HG03064 (cell line): ENCODE measurements around the gene TSPYL2.

Source experiments
- ATAC-seq: cut with Tn5 transposase; IDR thresholded peaks from one replicate; pipeline ENCODE4 v1.9.1; 2021; ENCODE audit warnings: low read depth; ENCODE audit not compliant: unreplicated experiment

The TSPYL2 gene

DNA sequence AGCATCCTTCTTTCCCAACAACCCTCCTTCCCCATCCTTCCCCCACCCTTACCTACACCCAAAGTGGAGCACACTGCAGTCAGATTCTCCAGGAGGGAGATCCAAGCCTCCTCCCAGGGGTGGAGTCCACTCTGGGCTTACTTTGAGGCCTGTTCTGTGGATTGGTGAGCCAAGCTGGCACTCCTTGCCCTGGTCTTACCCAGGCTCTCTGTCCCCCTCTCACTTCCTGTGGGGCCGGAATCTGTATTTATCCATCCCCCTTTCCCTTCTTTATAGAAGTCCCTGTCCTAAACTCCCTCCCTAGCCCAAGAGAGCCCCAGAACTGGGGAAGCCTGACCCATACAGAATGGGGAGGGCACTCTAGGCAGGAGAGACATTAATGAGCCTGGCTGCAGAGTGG lies 3.2 kb upstream of the TSPYL2 start:
- no peak for ATAC-seq

- no peak for ATAC-seq
These were observed 1.3 kb upstream of the TSPYL2 start for GRCh38 chrX:53080628-53081580.

- ATAC-seq: peak; percentile 15
These were observed 828 bp downstream of the TSPYL2 start for GRCh38 chrX:53082773-53083616.

- ATAC-seq: no peak
These were observed 1.9 kb downstream of the TSPYL2 start for GRCh38 chrX:53084043-53084570.

DNA sequence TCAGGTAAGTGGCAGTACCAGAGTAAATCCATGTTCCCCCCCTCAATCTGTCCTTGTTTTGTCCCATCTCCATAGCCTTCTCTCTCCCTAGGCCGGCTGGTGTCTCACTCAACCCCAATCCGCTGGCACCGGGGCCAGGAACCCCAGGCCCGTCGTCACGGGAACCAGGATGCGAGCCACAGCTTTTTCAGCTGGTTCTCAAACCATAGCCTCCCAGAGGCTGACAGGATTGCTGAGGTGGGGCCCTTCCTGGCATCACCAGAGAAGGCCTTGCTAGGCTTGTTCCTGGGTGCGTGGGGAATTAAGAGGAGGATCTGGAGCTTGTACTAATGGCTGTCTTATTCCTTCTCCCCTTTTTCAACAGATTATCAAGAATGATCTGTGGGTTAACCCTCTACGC lies 2.7 kb downstream of the TSPYL2 start:
- ATAC-seq: no peak

DNA sequence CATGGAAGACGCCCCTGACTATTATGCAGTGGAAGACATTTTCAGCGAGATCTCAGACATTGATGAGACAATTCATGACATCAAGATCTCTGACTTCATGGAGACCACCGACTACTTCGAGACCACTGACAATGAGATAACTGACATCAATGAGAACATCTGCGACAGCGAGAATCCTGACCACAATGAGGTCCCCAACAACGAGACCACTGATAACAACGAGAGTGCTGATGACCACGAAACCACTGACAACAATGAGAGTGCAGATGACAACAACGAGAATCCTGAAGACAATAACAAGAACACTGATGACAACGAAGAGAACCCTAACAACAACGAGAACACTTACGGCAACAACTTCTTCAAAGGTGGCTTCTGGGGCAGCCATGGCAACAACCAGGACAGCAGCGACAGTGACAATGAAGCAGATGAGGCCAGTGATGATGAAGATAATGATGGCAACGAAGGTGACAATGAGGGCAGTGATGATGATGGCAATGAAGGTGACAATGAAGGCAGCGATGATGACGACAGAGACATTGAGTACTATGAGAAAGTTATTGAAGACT lies 3.6 kb downstream of the TSPYL2 start:
- no peak for ATAC-seq

- ATAC-seq: no peak
These were observed 4.3 kb downstream of the TSPYL2 start for GRCh38 chrX:53086464-53086863.

GRCh38 chrX:53087388-53087831 lies 5.2 kb downstream of the TSPYL2 start:
- no peak for ATAC-seq

GRCh38 chrX:53088136-53088974 lies 6.2 kb downstream of the TSPYL2 start:
- no peak for ATAC-seq

GRCh38 chrX:53089224-53089842 lies 7.2 kb downstream of the TSPYL2 start:
- no peak for ATAC-seq

GRCh38 chrX:53089925-53090324 lies 7.8 kb downstream of the TSPYL2 start:
- no peak for ATAC-seq

DNA sequence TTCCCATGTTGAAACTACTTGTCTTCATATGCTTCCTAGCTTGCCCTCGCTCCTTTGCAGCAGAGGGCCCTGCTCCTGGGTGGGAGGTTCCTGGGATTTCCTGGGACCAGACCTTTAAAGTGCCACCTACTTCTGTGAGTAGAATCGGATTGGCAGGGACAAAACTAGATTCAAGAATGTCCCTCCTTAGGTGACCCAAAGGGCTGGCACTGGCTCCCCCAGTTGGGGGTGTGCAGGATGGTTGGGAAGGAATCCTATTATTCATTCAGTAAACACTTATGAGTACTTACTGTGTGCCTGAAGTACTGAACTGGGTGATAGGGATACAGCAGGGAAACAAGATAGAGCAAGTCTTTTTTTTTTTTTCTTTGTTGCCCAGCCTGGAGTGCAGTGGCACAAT lies 9.2 kb downstream of the TSPYL2 start:
- ATAC-seq: no peak

DNA sequence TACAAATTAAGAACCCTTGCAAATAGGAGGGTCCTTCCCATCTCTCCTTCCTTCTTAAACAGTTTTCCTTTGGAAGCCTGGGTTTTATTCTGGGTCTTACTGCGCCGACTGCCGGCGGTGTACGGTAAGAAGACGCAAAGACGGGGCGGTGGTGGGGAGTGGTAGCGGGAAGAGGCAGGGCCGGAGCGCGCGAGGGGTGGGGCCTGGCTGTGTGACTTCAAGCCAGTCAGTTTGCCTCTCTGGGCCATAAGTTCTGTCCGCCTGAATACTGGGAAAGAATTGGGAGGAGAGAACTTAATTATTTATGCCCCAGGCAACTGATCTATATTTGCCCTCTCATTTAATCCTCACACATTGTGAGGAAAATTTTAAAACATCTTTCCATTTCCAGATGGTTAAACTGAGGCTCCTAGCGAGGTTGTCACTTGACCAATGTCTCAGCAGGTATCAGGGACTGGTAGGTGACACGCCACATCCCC lies 11.0 kb downstream of the TSPYL2 start:
- ATAC-seq: peak; percentile 43

- ATAC-seq: peak; percentile 70
These were observed 11.8 kb downstream of the TSPYL2 start, which contains the start of gene KANTR for GRCh38 chrX:53093748-53094581. TSS of gene KANTR (plus strand) at chrX:53094142. CDS start at chrX:53124273, 30,131 bp downstream.

- ATAC-seq: no peak
These were observed 12.4 kb downstream of the TSPYL2 start for GRCh38 chrX:53094582-53094905.

- ATAC-seq: no peak
These were observed 13.6 kb downstream of the TSPYL2 start for GRCh38 chrX:53095796-53096195.

DNA sequence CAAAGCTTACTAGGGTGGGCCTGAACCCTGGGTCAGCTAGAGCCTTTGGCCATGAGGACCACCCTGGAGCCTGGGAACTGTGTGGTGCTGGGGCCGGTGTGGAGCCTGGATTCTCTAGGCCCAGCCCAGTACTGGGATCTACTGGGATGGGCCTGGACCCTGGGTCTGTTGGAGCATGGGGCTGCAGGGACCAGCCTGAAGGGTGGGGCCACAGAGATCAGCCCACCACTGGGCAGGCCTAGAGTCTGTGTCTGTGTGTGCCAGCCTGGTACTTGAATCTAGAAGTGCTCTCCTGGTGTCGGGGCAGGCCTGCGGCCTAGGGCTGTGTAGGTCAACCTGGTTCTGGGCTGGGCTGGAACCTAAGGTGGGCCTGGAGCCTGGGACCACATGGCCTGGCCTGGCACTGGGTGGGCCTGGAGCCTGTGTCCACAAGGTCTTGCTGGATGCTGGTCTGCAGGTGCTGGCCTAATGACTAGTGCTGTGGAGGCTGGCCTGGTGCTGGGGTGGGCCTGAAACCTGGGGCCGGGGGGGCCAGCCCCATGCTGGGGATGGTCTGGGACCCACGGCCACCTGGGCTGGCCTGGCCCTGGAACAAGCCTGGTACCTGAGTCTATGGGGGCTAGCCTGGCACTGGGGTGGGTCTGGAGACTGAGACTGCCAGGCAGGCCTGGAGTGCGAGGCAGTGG lies 32.8 kb downstream of the TSPYL2 start:
- no peak for ATAC-seq

DNA sequence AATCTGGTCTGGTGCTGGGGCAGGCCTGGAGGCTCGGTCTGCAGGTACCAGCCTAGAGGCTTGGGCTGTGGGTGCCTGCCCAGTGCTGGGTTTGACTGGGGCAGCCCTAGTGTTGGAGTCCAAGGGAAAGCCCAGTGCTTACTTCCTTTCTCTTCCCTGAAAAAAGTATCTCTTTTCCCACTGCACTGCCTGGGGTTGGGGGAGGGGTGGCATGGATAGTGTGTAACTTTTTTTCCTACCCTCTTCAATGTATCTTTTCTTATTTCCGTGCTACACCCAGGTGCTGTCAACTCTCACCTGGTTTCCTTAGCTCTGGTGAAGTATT lies 33.3 kb downstream of the TSPYL2 start:
- ATAC-seq: no peak
